Right atrium auricular region (tissue), 2 donors: Measurements from ENCODE around the gene KDM5C. TPM values are rescaled to one million over a fixed set of nuclear protein-coding genes. Genes with fewer than 3 reads are reported as not detected.

Experiments used
- DNase-seq: peaks from one replicate; pipeline ENCODE4 v3.0.0-alpha.2; 2019; ENCODE audit warnings: low spot score
- H3K27ac ChIP-seq, 2 donors: fragments of 200-600 bp; sonication (generic); 1 replicate in 1 of 2; 2 replicates in 1 of 2; pipeline ENCODE4 v1.5.1; 2016 to 2019
- H3K27me3 ChIP-seq, 2 donors: fragments of 200-600 bp; sonication (generic); one replicate each; pipeline versions ENCODE4 v1.5.1 to v1.6.0; 2017 to 2019
- H3K36me3 ChIP-seq: fragments of 200-600 bp; sonication (generic); one replicate; pipeline ENCODE4 v1.5.1; 2016
- H3K4me1 ChIP-seq, 2 donors: fragments of 200-600 bp; sonication (generic); one replicate each; pipeline versions ENCODE4 v1.5.1 to v1.6.0; 2017 to 2019
- H3K4me3 ChIP-seq, 2 donors: fragments of 200-600 bp; sonication (generic); 1 replicate in 1 of 2; 2 replicates in 1 of 2; pipeline ENCODE4 v1.5.1; 2017 to 2019; ENCODE audit warnings: mild to moderate bottlenecking in 1 of 2, moderate library complexity in 1 of 2
- H3K9me3 ChIP-seq, 2 donors: fragments of 200-600 bp; sonication (generic); one replicate each; pipeline ENCODE4 v1.5.1; 2019
- CTCF ChIP-seq, 2 donors: fragments of 200-600 bp; sonication (generic); IDR thresholded peaks; one replicate each; pipeline ENCODE4 v1.5.1; 2019; ENCODE audit warnings: antibody characterized with exemption in 2 of 2
- total RNA-seq, 2 donors: library from RNA; depleted of rRNA; stranded (reverse); fragments of >200 nt; gene quantifications; one replicate each; pipeline ENCODE4 v1.1.0, GENCODE V29; 2016

KDM5C gene
- total RNA-seq, 2 donors from 2014 or later = 48.7 to 50.4 TPM

DNA sequence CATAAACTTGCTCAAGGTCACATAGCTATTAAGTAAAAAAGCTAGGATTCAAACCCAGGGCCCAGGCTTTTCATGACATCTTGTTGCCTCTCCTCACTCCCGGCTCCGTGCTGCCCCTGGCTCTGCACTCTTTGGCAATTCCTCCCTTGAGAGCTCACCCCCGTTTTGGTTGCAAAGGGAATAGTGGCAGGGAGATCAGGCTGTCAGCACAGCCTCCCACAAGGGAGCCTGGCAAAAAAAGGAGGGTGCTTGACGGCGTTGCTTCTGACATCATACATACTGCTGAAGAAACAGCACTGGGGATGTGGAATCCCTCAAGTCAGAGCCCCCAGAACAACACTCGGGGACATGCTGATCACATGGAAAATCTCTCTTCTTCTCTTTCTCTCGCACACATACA, 35.8 kb upstream of the KDM5C start:
- no peaks in the 10 kb centered on the region for H3K27me3 ChIP-seq
- no peak for DNase-seq

DNA sequence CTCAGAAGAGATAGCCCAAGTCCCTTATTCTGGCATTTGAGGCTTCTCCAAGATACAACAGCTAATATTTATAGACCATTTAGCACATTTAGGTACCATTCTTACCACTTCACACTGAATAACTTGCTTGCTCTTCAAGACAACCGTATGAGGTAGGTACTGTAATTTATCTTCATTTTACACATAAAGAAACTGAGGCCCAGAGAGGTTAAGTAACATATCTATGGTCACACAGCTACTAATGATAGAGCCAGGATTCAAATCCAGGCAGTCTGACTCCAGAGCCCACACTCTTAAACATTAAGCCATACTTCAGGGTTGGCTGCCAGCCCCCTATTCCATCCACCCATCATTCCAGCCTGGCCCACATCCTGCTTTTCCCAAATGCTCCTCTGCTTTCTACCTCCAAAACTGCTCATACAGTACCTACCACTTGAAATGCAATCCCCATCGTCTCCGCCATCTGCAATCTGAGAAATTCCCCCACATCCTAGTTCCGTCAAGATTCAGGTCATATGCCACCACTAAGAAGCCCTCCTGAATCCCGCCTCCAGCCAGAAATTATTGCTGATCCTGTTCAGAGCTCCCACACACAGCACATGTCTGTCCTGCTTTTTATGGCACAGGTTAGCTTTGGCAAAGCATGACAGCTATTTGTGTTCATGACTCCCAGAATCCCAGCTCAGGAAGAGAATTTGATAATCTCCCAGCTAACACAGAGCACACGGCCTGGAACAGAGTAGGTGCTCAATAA, 32.8 kb upstream of the KDM5C start:
- no peak overlapping the region for H3K27ac ChIP-seq
- no peaks in the 10 kb centered on the region for H3K9me3 ChIP-seq
- TF ChIP-seq CTCF (IDR thresholded peaks at IDR 0.05) = no peak
- H3K36me3 ChIP-seq = peaks cover 5% of the 10 kb centered on the region
- DNase-seq = no peak
- H3K4me1 ChIP-seq = no peaks in the 10 kb centered on the region
- H3K4me3 ChIP-seq = no peak overlapping the region
- no peaks in the 10 kb centered on the region for H3K27me3 ChIP-seq

More for the DNA sequence above, 35.8 kb upstream of the KDM5C start:
- Histone ChIP-seq H3K4me3 (no peak overlapping the region), H3K36me3 (no peaks in the 10 kb centered on the region), H3K4me1 (no peaks in the 10 kb centered on the region), H3K9me3 (no peaks in the 10 kb centered on the region), H3K27ac (no peak overlapping the region)
- TF ChIP-seq CTCF (IDR thresholded peaks at IDR 0.05) = no peak

- no peak overlapping the region for H3K27ac ChIP-seq
Measured at GRCh38 chrX:53257166-53257565, 32.2 kb upstream of the KDM5C start.

DNA sequence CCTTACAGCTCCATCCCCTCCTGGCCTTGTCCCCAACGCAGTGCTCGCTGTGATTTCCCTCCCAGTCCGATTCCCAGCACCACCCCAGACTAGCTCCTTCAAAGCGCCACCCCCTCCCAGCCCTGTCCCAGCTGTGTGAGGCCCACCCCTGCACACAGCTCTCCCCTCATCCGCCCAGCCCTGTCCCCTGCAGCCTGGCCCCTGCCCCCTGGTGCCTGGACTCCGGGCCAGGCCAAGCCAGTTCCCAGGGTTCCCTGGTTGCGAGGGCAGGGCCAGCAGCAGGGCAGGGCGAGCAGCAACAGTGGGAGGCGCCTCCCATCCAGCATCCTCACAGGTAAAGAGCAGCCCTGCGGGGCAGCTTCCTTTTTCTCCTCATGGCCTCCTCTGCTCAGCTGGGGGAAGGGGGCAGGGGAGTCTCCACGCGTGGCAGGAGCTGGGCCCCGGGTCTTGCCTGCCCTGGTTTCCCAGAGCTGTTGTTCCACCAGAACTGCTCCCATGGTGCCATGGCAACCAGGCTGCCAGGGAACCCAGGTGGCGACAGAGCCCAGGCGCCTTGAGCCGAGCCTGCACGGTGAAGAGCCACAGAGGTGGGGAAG, 31.5 kb upstream of the KDM5C start:
- TF ChIP-seq CTCF (IDR thresholded peaks at IDR 0.05) = no peak
- Histone ChIP-seq H3K36me3 (peaks cover 5% of the 10 kb centered on the region), H3K9me3 (no peaks in the 10 kb centered on the region), H3K27me3 (no peaks in the 10 kb centered on the region), H3K27ac (no peak overlapping the region), H3K4me3 (no peak overlapping the region), H3K4me1 (no peaks in the 10 kb centered on the region)
- DNase-seq = no peak

More at GRCh38 chrX:53257166-53257565, 32.2 kb upstream of the KDM5C start:
- no peak overlapping the region for H3K4me3 ChIP-seq
- H3K36me3 ChIP-seq = peaks cover 5% of the 10 kb centered on the region
- no peaks in the 10 kb centered on the region for H3K27me3 ChIP-seq
- no peaks in the 10 kb centered on the region for H3K4me1 ChIP-seq
- DNase-seq = no peak
- no peak for TF ChIP-seq CTCF (IDR thresholded peaks at IDR 0.05)
- H3K9me3 ChIP-seq = no peaks in the 10 kb centered on the region

- Histone ChIP-seq H3K9me3 (no peaks in the 10 kb centered on the region), H3K36me3 (peaks cover 5% of the 10 kb centered on the region), H3K4me1 (no peaks in the 10 kb centered on the region), H3K27ac (no peak overlapping the region), H3K27me3 (no peaks in the 10 kb centered on the region), H3K4me3 (no peak overlapping the region)
- DNase-seq = no peak
- TF ChIP-seq CTCF (IDR thresholded peaks at IDR 0.05) = no peak
Measured at GRCh38 chrX:53255738-53256191, 30.8 kb upstream of the KDM5C start.
